OCI-LY1 (cell line): ENCODE measurements around the gene IRX6.

Experiments
- H2AFZ ChIP-seq: fragments of 200-600 bp; sonication (generic), shearing (Covaris generic); 2 replicates; pipeline ENCODE4 v1.6.0; 2014; ENCODE audit warnings: antibody characterized with exemption, mild to moderate bottlenecking, low read length
- H3F3A ChIP-seq: fragments of 200-600 bp; sonication (generic), shearing (Covaris generic); 2 replicates; pipeline ENCODE4 v1.6.0; 2014; ENCODE audit warnings: mild to moderate bottlenecking, antibody characterized with exemption, low read length, moderate library complexity; ENCODE audit not compliant: insufficient read depth
- H3K27ac ChIP-seq: fragments of 200-600 bp; sonication (generic); 2 replicates; pipeline ENCODE4 v1.5.1; 2014; ENCODE audit warnings: low read length, mixed run types, mild to moderate bottlenecking, low read depth; ENCODE audit not compliant: poor library complexity, severe bottlenecking
- H3K27me3 ChIP-seq: fragments of 200-600 bp; sonication (generic); 2 replicates; pipeline ENCODE4 v1.6.0; 2014; ENCODE audit warnings: antibody characterized with exemption, mild to moderate bottlenecking, low read length, moderate library complexity; ENCODE audit not compliant: insufficient read depth
- H3K36me3 ChIP-seq: fragments of 200-600 bp; sonication (generic); 2 replicates; pipeline ENCODE4 v1.6.1; 2014; ENCODE audit warnings: mild to moderate bottlenecking, antibody characterized with exemption, low read length, moderate library complexity, mixed read lengths; ENCODE audit not compliant: insufficient read depth
- H3K4me1 ChIP-seq: fragments of 200-600 bp; sonication (generic); 2 replicates; pipeline ENCODE4 v1.5.1; 2014; ENCODE audit warnings: mild to moderate bottlenecking, low read length, moderate library complexity; ENCODE audit not compliant: insufficient read depth, severe bottlenecking
- H3K4me2 ChIP-seq: fragments of 200-600 bp; sonication (generic), shearing (Covaris generic); 2 replicates; pipeline ENCODE4 v1.6.1; 2014; ENCODE audit warnings: low read length
- H3K4me3 ChIP-seq: fragments of 200-600 bp; sonication (generic); 2 replicates; pipeline ENCODE4 v1.5.1; 2014; ENCODE audit warnings: low read length, low read depth, mild to moderate bottlenecking, mixed read lengths; ENCODE audit not compliant: poor library complexity, severe bottlenecking
- H3K79me2 ChIP-seq: fragments of 200-600 bp; shearing (Covaris generic); 2 replicates; pipeline ENCODE4 v1.6.1; 2016; ENCODE audit warnings: mixed run types, low read length, mixed read lengths; ENCODE audit not compliant: insufficient read depth
- H3K9ac ChIP-seq: fragments of 200-600 bp; sonication (generic), shearing (Covaris generic); 2 replicates; pipeline ENCODE4 v1.6.1; 2014; ENCODE audit warnings: mild to moderate bottlenecking, low read length, mixed read lengths
- H3K9me2 ChIP-seq: fragments of 200-600 bp; sonication (generic), shearing (Covaris generic); 2 replicates; pipeline ENCODE4 v1.6.1; 2014; ENCODE audit warnings: low read depth, mild to moderate bottlenecking, low read length, mixed read lengths
- H3K9me3 ChIP-seq: fragments of 200-600 bp; shearing (Covaris generic); 2 replicates; pipeline ENCODE4 v1.6.1; 2014; ENCODE audit warnings: low read length, mixed read lengths
- H4K20me1 ChIP-seq: fragments of 200-600 bp; sonication (generic), shearing (Covaris generic); 2 replicates; pipeline ENCODE4 v1.6.0; 2016; ENCODE audit warnings: mild to moderate bottlenecking, low read length; ENCODE audit not compliant: insufficient read depth
- EZH2 ChIP-seq: fragments of 200-600 bp; sonication (generic), shearing (Covaris generic); IDR thresholded peaks from 2 replicates; pipeline ENCODE4 v1.8.0; 2017; ENCODE audit warnings: borderline replicate concordance, mixed run types, mild to moderate bottlenecking, antibody characterized with exemption, low read length, moderate library complexity, mixed read lengths
- TF ChIP-seq, protein P1 (sequence below): fragments of 200-600 bp; sonication (generic), shearing (Covaris generic); IDR thresholded peaks from 2 replicates; pipeline ENCODE4 v1.5.1; 2017; ENCODE audit warnings: mild to moderate bottlenecking, antibody characterized with exemption, low read length, moderate library complexity, mixed read lengths

Gene IRX6

DNA sequence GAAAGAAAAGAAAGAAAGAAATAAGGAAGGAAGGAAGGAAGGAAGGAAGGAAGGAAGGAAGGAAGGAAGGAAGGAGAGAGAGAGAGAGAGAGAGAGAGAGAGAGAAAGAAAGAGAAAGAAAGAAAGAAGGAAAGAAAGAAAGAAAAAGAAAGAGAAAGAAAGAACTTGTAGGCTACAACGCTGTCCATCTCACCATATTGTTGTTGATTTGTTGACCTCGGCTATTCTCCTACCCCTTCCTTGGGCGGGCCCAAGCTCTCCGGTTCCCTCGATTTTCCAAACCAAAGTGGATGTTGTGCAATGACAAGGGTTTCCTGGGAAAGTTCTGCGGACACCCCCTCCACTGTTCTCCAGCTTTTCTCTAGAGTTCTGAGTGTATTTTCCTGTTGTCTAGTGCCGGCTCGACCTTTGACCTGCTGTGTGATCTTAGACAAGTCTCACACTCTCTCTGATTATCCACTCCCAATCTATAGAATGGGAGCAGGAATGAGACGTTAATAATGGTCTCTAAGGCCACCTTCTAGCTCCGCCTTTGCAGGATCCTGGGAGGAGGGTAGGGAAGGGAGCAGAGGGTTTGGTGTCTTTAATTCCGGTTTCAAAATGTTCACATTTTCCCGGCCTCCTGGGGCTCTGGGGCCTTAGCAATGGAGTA lies 1.6 kb downstream of the IRX6 start:
- Histone ChIP-seq H3K27me3 (no peaks in the 10 kb centered on the region), H3K4me1 (no peaks in the 10 kb centered on the region)

GRCh38 chr16:55326261-55327092 lies 2.5 kb downstream of the IRX6 start:
- Histone ChIP-seq H3K9me2 (no peaks in the 10 kb centered on the region), H3K27me3 (no peaks in the 10 kb centered on the region), H3F3A (no peaks in the 10 kb centered on the region), H3K9me3 (no peaks in the 10 kb centered on the region), H3K9ac (no peak overlapping the region), H3K4me2 (no peak overlapping the region), H2AFZ (no peak overlapping the region), H3K4me1 (no peaks in the 10 kb centered on the region), H3K27ac (no peak overlapping the region), H3K79me2 (no peaks in the 10 kb centered on the region), H3K36me3 (no peaks in the 10 kb centered on the region), H3K4me3 (no peak overlapping the region), H4K20me1 (no peaks in the 10 kb centered on the region)
- TF ChIP-seq, protein P1, sequence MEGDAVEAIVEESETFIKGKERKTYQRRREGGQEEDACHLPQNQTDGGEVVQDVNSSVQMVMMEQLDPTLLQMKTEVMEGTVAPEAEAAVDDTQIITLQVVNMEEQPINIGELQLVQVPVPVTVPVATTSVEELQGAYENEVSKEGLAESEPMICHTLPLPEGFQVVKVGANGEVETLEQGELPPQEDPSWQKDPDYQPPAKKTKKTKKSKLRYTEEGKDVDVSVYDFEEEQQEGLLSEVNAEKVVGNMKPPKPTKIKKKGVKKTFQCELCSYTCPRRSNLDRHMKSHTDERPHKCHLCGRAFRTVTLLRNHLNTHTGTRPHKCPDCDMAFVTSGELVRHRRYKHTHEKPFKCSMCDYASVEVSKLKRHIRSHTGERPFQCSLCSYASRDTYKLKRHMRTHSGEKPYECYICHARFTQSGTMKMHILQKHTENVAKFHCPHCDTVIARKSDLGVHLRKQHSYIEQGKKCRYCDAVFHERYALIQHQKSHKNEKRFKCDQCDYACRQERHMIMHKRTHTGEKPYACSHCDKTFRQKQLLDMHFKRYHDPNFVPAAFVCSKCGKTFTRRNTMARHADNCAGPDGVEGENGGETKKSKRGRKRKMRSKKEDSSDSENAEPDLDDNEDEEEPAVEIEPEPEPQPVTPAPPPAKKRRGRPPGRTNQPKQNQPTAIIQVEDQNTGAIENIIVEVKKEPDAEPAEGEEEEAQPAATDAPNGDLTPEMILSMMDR: no peak
- TF ChIP-seq EZH2: no peak

More for the DNA sequence above, 1.6 kb downstream of the IRX6 start:
- Histone ChIP-seq H4K20me1 (no peaks in the 10 kb centered on the region), H2AFZ (no peak overlapping the region), H3K4me3 (no peak overlapping the region), H3K9me2 (no peaks in the 10 kb centered on the region), H3K79me2 (no peaks in the 10 kb centered on the region), H3K36me3 (no peaks in the 10 kb centered on the region), H3K9ac (no peak overlapping the region), H3K4me2 (no peak overlapping the region), H3F3A (no peaks in the 10 kb centered on the region), H3K9me3 (no peaks in the 10 kb centered on the region), H3K27ac (no peak overlapping the region)
- TF ChIP-seq, protein P1: no peak
- no peak for TF ChIP-seq EZH2

- no peak overlapping the region for H3K27ac ChIP-seq
- H3K27me3 ChIP-seq: no peaks in the 10 kb centered on the region
- no peaks in the 10 kb centered on the region for H3K4me1 ChIP-seq
- no peaks in the 10 kb centered on the region for H3K79me2 ChIP-seq
- no peak overlapping the region for H3K4me3 ChIP-seq
- no peak overlapping the region for H3K9ac ChIP-seq
- no peaks in the 10 kb centered on the region for H3F3A ChIP-seq
- no peaks in the 10 kb centered on the region for H4K20me1 ChIP-seq
- no peaks in the 10 kb centered on the region for H3K9me3 ChIP-seq
- no peaks in the 10 kb centered on the region for H3K9me2 ChIP-seq
- TF ChIP-seq, protein P1: no peak
- no peak for TF ChIP-seq EZH2
- no peaks in the 10 kb centered on the region for H3K36me3 ChIP-seq
- H2AFZ ChIP-seq: no peak overlapping the region
- H3K4me2 ChIP-seq: no peak overlapping the region
Measured at GRCh38 chr16:55328611-55329569, 4.9 kb downstream of the IRX6 start.
